HEK293 (cell line): ENCODE data around the gene RASSF10.

Source experiments
- BCL11A ChIP-seq: fragments of 450-650 bp; formaldehyde crosslinking; IDR thresholded peaks from 2 replicates; pipeline ENCODE4 v1.5.1; 2016; ENCODE audit warnings: low read depth, missing biosample characterization, missing genetic modification characterization
- GLIS1 ChIP-seq: fragments of 450-650 bp; formaldehyde crosslinking; IDR thresholded peaks from 2 replicates; pipeline ENCODE4 v1.5.1; 2016; ENCODE audit warnings: missing biosample characterization, missing genetic modification characterization
- PBX3 ChIP-seq: sonication (generic); formaldehyde crosslinking; IDR thresholded peaks from 2 replicates; pipeline ENCODE4 v1.8.1; 2022; ENCODE audit warnings: mild to moderate bottlenecking, moderate library complexity, missing genetic modification reagents
- ZNF169 ChIP-seq: fragments of 450-650 bp; formaldehyde crosslinking; IDR thresholded peaks from 2 replicates; pipeline ENCODE4 v1.5.1; 2016; ENCODE audit warnings: missing biosample characterization, missing genetic modification characterization
- ZNF202 ChIP-seq: fragments of 450-650 bp; formaldehyde crosslinking; IDR thresholded peaks from 2 replicates; pipeline ENCODE4 v1.5.1; 2016; ENCODE audit warnings: missing biosample characterization, missing genetic modification characterization, borderline replicate concordance
- ZNF214 ChIP-seq: fragments of 450-650 bp; formaldehyde crosslinking; IDR thresholded peaks from 2 replicates; pipeline ENCODE4 v1.5.1; 2017; ENCODE audit warnings: missing biosample characterization, mild to moderate bottlenecking, missing genetic modification characterization, borderline replicate concordance
- ZNF274 ChIP-seq, 2 experiments: fragments of 200-500 bp in 1 of 2; fragments of 450-650 bp in 1 of 2; sonication (Bioruptor generic) in 1 of 2; formaldehyde crosslinking in 1 of 2; IDR thresholded peaks; 2 replicates each; pipeline versions ENCODE4 v1.5.1 to v1.6.1; 2014 to 2016; ENCODE audit warnings: borderline replicate concordance in 1 of 2, inconsistent platforms in 1 of 2, low read length in 1 of 2, missing biosample characterization in 1 of 2, missing genetic modification characterization in 1 of 2
- ZNF707 ChIP-seq: fragments of 450-650 bp; formaldehyde crosslinking; IDR thresholded peaks from 2 replicates; pipeline ENCODE4 v1.5.1; 2016; ENCODE audit warnings: missing biosample characterization, missing genetic modification characterization
- ZSCAN23 ChIP-seq: fragments of 450-650 bp; formaldehyde crosslinking; IDR thresholded peaks from 2 replicates; pipeline ENCODE4 v1.5.1; 2016; ENCODE audit warnings: missing biosample characterization, missing genetic modification characterization
- TF ChIP-seq, protein P1 (sequence below): fragments of 450-650 bp; formaldehyde crosslinking; IDR thresholded peaks from 2 replicates; pipeline ENCODE4 v1.5.1; 2016; ENCODE audit warnings: missing biosample characterization, missing genetic modification characterization
- TF ChIP-seq, protein P2 (sequence below): fragments of 450-650 bp; formaldehyde crosslinking; IDR thresholded peaks from 2 replicates; pipeline ENCODE4 v1.5.1; 2016; ENCODE audit warnings: missing biosample characterization, missing genetic modification characterization
- TF ChIP-seq, protein P3 (sequence below): fragments of 450-650 bp; formaldehyde crosslinking; IDR thresholded peaks from 2 replicates; pipeline ENCODE4 v1.5.1; 2016; ENCODE audit warnings: missing biosample characterization, missing genetic modification characterization

DNA sequence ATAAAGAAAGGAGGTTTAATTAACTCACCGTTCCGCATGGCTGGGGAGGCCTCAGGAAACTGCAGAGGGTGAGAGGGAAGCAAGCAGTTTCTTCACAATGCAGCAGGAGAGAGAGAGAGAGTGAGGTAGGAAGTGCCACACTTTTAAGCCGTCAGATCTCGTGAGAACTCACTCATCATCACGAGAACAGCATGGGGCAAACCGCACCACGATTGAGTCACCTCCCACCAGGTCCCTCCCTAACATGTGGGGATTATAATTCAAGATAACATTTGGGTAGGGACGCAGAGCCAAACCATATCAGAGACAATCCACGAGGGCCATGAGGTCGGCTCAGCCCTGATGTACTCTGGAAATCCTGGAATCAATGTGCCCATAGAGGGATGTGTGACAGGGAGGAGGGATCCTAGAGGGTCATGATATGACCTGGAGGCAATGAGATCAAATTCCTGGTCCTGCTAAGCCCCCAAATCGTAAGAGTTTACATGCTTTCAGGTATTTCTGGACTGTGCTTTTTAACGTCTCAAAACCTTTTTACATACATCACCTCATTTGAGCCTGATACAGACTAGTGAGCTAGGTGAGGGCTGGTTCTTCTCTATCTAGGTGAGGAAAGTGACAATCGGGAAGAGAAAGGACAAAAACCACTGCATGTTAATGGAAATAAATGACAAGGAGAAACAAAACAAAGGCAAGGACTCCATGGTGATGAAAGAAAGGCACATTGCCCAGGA, 19.5 kb upstream of the RASSF10 start:
- no peak for TF ChIP-seq PBX3
- TF ChIP-seq, protein P1, sequence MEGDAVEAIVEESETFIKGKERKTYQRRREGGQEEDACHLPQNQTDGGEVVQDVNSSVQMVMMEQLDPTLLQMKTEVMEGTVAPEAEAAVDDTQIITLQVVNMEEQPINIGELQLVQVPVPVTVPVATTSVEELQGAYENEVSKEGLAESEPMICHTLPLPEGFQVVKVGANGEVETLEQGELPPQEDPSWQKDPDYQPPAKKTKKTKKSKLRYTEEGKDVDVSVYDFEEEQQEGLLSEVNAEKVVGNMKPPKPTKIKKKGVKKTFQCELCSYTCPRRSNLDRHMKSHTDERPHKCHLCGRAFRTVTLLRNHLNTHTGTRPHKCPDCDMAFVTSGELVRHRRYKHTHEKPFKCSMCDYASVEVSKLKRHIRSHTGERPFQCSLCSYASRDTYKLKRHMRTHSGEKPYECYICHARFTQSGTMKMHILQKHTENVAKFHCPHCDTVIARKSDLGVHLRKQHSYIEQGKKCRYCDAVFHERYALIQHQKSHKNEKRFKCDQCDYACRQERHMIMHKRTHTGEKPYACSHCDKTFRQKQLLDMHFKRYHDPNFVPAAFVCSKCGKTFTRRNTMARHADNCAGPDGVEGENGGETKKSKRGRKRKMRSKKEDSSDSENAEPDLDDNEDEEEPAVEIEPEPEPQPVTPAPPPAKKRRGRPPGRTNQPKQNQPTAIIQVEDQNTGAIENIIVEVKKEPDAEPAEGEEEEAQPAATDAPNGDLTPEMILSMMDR (tag by site-specific recombination): no peak
- TF ChIP-seq ZNF202 (tag by site-specific recombination): no peak
- no peak for TF ChIP-seq GLIS1 (tag by site-specific recombination)
- no peak for TF ChIP-seq ZNF169 (tag by site-specific recombination)
- TF ChIP-seq BCL11A (tag by site-specific recombination): no peak
- TF ChIP-seq, protein P2, sequence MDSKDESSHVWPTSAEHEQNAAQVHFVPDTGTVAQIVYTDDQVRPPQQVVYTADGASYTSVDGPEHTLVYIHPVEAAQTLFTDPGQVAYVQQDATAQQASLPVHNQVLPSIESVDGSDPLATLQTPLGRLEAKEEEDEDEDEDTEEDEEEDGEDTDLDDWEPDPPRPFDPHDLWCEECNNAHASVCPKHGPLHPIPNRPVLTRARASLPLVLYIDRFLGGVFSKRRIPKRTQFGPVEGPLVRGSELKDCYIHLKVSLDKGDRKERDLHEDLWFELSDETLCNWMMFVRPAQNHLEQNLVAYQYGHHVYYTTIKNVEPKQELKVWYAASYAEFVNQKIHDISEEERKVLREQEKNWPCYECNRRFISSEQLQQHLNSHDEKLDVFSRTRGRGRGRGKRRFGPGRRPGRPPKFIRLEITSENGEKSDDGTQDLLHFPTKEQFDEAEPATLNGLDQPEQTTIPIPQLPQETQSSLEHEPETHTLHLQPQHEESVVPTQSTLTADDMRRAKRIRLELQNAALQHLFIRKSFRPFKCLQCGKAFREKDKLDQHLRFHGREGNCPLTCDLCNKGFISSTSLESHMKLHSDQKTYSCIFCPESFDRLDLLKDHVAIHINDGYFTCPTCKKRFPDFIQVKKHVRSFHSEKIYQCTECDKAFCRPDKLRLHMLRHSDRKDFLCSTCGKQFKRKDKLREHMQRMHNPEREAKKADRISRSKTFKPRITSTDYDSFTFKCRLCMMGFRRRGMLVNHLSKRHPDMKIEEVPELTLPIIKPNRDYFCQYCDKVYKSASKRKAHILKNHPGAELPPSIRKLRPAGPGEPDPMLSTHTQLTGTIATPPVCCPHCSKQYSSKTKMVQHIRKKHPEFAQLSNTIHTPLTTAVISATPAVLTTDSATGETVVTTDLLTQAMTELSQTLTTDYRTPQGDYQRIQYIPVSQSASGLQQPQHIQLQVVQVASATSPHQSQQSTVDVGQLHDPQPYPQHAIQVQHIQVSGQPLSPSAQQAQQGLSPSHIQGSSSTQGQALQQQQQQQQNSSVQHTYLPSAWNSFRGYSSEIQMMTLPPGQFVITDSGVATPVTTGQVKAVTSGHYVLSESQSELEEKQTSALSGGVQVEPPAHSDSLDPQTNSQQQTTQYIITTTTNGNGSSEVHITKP (tag by site-specific recombination): no peak; the same call in 1 of the 2 replicates
- TF ChIP-seq ZNF707 (tag by site-specific recombination): no peak
- TF ChIP-seq, protein P3, sequence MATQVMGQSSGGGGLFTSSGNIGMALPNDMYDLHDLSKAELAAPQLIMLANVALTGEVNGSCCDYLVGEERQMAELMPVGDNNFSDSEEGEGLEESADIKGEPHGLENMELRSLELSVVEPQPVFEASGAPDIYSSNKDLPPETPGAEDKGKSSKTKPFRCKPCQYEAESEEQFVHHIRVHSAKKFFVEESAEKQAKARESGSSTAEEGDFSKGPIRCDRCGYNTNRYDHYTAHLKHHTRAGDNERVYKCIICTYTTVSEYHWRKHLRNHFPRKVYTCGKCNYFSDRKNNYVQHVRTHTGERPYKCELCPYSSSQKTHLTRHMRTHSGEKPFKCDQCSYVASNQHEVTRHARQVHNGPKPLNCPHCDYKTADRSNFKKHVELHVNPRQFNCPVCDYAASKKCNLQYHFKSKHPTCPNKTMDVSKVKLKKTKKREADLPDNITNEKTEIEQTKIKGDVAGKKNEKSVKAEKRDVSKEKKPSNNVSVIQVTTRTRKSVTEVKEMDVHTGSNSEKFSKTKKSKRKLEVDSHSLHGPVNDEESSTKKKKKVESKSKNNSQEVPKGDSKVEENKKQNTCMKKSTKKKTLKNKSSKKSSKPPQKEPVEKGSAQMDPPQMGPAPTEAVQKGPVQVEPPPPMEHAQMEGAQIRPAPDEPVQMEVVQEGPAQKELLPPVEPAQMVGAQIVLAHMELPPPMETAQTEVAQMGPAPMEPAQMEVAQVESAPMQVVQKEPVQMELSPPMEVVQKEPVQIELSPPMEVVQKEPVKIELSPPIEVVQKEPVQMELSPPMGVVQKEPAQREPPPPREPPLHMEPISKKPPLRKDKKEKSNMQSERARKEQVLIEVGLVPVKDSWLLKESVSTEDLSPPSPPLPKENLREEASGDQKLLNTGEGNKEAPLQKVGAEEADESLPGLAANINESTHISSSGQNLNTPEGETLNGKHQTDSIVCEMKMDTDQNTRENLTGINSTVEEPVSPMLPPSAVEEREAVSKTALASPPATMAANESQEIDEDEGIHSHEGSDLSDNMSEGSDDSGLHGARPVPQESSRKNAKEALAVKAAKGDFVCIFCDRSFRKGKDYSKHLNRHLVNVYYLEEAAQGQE (tag by site-specific recombination): no peak
- no peak for TF ChIP-seq ZSCAN23 (tag by site-specific recombination)
- no peak for TF ChIP-seq ZNF274 (IDR thresholded peaks at IDR 0.05; ENCODE audit: low read length)
- no peak for TF ChIP-seq ZNF274 (tag by site-specific recombination; IDR thresholded peaks at IDR 0.05; ENCODE audit: borderline replicate concordance)
- TF ChIP-seq ZNF214 (tag by site-specific recombination): no peak
